T-helper 2 cell treated with Interferon-gamma antibody and Interleukin-4, amounts not matched to agents 100 ng/mL and 5 ng/mL, for 36 hours (primary cell): ENCODE measurements around the gene GALNT9. TPM values are rescaled to one million over a fixed set of nuclear protein-coding genes. Genes with fewer than 3 reads are reported as not detected.
"Not testable (repeated sequence)": the region's sequence is repeated elsewhere in the genome, so short reads cannot be mapped to it uniquely, and the experiment has no call there.

Source experiments
- intact Hi-C: fragments of 100-400 bp; cut with micrococcal nuclease; formaldehyde crosslinking; loops from one replicate; pipeline ENCODE4 v1.15.1; 2023
- total RNA-seq: library from RNA; stranded (reverse); gene quantifications from 2 replicates; pipeline ENCODE4 v1.2.3, GENCODE V29; 2022

Gene GALNT9
- total RNA-seq, 1 donor from 2014 or later = not detected

DNA sequence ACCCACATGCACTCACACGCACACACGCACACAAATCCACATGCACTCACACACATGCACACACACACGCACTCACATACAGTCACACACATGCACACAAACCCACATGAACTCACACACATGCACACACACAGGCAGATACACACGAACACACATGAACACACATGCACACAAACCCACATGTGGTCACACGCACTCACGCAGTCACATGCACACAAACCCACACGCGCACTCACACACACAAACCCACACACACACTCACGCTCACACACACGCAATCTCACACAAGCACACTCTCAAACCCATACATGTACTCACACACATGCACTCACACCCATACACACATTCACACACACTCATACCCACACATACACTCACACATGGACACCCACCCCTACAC, 61.5 kb downstream of the GALNT9 start:
- intact Hi-C loops = no loop called here

- intact Hi-C loops = no loop called here
Measured at GRCh38 chr12:132266802-132267201, 62.6 kb downstream of the GALNT9 start.

DNA sequence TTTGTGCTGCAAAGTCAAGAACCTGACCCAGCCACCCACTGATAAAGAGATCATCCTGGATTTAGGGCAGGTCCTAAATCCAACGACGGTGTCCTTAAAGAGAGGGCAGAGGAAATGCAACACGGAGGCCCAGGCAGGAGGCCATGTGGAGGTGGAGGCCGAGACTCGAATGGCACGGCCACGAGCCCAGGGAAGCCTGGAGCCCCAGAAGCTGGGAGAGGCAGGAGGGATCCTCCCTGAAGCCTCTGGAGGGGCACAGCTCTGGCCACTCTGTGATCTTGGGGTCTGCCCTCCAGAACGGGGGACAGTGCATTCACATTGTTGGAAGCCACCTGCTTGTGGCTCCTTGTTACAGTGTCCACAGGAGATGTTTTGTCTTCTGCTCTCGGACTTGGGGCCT, 63.0 kb downstream of the GALNT9 start:
- intact Hi-C loops = no loop called here

- intact Hi-C loops = not testable (repeated sequence)
Measured at GRCh38 chr12:132265822-132266221, 63.6 kb downstream of the GALNT9 start.

- intact Hi-C loops = no loop called here
Measured at GRCh38 chr12:132265056-132265800, 64.2 kb downstream of the GALNT9 start.

DNA sequence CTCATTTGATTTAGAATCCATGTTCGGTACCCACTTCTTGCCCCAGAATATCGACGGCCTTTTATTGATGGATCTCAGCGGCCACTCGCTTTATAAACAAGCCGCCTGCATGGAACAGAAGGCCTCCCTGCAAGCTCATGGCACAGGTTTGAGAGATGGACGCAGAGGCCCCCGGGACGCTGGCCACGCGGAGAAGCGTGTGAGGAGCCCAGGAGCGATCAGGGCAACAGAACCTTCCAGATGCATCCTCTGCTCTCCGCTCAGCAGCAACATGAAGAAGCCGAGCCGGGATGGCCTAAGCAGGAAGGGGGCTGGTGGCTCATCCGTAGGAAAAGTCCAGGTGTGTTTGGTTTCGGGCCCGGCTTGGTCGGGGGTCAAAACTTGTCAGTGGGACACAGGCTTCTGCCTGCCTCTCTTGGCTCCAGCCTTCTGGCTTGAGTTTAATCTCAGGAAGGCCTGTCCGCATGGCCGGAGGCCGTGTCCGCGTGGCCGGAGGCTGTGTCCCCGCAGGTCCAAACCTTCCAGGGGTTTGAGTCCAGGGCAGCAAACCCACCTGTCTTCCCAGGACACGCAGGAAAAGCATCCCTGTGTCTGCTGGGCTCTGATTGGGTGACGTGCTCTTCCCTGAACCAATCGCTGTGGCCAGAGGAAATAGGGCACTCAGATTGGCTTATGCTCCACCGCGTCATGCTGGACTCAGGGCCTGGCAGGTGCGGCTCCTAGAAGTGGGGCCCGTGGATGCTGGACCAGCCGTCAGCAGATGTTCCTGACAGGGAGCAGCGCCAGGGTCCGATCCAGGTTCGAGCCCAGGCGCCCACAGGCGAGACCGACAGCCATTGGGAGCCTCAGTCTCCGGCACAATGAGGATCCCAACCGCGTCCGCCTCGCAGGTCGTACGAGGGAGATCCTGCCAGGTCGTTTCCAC, 65.0 kb downstream of the GALNT9 start:
- intact Hi-C loops = no loop called here

DNA sequence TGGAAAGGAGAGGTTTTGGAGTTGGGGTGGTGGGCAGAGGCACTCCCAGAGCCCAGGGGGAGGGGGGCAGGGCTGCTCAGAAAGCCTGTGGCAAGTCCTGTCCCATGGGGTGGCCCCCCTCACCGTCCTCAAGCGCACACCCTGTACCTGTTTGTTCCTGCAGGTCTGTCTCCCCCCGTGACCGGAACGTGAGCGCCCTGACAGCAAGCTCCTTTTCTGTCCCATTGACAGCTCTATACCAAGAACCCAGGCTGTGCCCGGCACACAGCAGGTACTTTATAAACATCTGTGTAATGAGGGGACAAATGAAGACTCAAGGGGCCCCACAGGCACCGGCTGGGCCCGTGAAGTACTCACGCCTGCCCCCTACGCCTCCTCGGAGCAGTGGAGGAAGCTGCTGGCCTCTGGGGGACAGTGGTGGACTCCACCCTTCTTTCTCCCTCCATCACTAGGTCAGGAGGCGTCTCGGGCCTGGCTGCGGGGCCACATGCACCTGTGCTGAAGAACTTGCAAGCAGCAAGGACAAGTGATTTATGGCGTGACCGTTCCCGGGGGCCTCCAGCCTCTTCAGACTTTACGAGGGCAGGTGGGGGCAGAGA, 65.8 kb downstream of the GALNT9 start:
- intact Hi-C loops = no loop called here

GRCh38 chr12:132263061-132263360, 66.4 kb downstream of the GALNT9 start:
- intact Hi-C loops = no loop called here

GRCh38 chr12:132262256-132263060, 66.9 kb downstream of the GALNT9 start:
- intact Hi-C loops = no loop called here

DNA sequence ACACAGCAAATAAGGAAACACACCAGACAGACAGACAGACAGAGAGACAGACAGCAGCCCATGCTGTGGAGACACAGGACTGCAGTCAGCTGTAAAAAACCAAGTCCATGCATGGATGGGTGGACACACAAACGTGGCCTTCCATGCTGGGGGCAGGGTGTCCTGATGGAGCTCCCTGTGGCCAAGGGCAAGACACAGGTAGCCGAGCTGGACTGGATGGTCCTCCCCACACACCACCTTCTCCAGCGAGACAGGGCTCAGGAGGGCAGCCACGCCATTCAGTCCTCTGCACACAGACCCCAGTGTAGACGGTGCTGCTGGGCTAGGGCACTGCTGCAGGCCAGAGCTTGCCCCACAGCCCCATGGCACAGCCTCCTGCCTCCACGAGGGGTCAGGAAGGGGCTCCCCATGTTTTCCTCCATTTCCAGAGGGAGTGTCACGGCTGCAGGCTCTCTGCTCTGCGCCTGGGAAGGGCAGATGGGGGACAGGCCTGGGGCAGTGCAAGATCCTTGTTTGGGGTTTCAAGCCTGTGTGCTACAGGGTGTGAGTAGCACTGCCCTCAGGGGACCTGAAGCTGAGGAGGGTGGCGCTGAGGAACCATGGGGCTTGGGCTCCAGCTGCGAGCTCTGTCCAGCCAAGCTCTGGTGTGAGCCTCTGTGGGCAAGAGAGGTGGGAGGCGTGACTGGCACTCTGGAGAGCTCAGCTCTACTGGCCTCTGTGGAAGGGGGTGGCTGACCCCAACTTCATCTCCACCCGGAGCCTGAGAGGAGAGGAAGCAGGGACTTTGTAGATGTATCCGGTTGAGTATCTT, 67.9 kb downstream of the GALNT9 start:
- intact Hi-C loops = no loop called here

DNA sequence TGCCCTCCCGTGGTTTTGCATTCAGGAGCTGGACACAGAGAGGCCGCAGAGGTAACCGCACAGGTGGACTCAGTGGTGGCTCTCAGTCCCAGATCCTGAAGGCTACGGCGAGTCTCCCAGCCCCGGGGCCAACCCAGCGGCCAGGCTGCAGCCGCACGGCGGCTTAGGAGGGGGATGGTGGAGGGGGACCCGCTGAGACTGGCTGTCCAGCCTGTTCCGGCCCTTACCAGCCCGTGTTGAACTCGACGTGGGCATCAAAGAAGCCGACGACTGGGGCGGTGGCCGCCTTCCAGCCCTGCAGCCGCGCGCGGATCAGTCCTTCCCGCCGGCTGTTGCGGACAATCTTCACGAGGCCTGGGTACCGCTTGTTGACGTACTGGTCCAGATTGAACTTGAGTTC, 68.7 kb downstream of the GALNT9 start:
- intact Hi-C loops = no loop called here

DNA sequence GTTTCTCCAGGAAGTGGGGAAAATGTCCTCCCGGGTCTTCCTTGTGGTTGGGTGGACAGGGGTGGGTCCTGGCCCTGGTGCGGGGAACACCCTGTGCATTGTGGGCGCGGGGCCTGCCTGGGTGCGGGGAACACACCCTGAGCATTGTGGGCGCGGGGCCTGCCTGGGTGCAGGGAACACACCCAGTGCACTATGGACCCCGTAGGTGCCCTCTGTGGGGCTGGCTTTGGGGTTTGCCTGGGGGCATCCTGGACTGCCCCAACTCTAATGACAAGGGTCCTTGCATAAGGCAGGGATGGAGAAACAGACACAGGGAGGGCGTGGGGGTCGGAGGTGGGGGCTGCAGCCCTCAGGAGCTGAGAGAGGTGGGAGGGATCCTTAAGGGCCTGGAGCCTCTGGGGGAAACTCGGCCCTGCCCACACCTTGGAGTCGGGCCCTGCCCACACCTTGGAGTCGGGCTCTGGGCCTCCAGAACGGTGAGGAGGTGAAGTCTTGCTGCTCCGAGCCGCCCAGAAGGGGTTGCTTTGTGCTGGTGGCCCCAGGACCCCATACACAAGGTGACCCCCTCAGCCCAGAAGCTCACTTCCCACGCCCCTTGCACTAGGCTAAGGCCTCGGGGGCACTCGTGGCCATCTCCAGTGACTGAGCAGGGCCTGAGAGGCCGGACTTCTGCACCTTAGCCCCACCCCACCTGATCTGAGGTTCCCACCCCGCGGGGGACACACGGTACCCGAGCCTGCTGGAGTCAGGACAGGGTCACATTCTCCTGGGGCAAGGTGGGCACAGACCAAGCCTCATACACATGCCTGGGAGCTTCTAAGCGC, 69.3 kb downstream of the GALNT9 start:
- intact Hi-C loops = no loop called here

- intact Hi-C loops = no loop called here
Measured at GRCh38 chr12:132259364-132259871, 70.0 kb downstream of the GALNT9 start.

GRCh38 chr12:132258543-132258942, 70.8 kb downstream of the GALNT9 start:
- intact Hi-C loops = no loop called here

- intact Hi-C loops = no loop called here
Measured at GRCh38 chr12:132257955-132258490, 71.4 kb downstream of the GALNT9 start.

GRCh38 chr12:132257206-132257954, 72.0 kb downstream of the GALNT9 start:
- intact Hi-C loops = no loop called here

DNA sequence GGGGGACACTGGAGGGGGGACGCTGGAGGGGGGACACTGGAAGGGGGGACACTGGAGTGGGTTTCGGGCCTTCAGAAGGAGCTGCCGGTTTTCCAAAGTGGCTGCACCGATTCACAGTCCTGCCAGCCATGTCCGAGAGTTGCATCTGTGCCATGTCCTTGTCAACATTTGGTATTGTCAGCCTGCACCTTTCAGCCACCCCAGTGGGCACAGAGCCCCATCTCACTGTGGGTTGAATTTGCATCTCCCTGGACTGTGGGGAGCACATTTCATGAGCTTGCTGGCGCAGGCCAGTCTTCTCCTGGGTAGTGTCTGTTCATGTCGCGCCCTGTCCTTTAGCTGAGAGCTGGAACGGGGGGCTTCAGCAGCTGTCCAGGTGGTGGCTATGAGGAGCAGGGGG, 72.7 kb downstream of the GALNT9 start:
- intact Hi-C loops = no loop called here

- intact Hi-C loops = no loop called here
Measured at GRCh38 chr12:132255642-132256041, 73.7 kb downstream of the GALNT9 start.
